ENCODE results near the gene NPM1. TPM values are rescaled to one million over a fixed set of nuclear protein-coding genes. Genes with fewer than 3 reads are reported as not detected.

Gene NPM1
- total and polyA plus RNA-seq, 7 donors: 722 to 2,962 (median 951) TPM

DNA sequence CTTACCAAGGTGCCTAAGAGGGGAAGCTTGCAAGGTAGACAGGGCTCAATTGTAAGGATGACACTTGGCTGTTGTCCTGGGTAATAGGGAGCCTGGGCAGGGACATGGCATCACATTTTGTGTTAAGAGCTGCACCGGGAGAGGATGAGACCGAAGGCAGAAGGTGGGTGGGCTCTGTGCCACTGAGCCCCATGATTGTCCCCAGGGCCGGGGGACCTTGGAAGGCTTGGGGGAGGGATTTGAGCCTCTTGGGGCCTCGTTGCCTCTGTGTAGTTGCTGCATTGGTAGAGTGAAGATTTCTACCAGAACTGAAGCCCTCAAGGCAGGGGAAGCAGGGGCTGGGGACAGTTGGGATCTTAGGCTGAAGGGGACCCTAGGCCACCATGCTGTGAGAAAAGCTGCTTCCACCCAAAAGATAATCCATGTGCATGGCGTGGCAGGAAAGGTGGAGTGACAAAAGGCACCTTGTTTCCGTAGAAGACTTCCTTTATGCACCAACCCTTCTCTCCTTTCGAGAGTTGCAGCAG, 43.7 kb downstream of the NPM1 start:
- H3K4me1 ChIP-seq: no peaks in the 10 kb centered on the region
- H3K9me3 ChIP-seq: no peaks in the 10 kb centered on the region
- TF ChIP-seq POLR2AphosphoS5 (IDR thresholded peaks at IDR 0.05) (no peak), POLR2A (IDR thresholded peaks at IDR 0.05) (no peak), EP300 (IDR thresholded peaks at IDR 0.05) (no peak)
- TF ChIP-seq, protein P1, sequence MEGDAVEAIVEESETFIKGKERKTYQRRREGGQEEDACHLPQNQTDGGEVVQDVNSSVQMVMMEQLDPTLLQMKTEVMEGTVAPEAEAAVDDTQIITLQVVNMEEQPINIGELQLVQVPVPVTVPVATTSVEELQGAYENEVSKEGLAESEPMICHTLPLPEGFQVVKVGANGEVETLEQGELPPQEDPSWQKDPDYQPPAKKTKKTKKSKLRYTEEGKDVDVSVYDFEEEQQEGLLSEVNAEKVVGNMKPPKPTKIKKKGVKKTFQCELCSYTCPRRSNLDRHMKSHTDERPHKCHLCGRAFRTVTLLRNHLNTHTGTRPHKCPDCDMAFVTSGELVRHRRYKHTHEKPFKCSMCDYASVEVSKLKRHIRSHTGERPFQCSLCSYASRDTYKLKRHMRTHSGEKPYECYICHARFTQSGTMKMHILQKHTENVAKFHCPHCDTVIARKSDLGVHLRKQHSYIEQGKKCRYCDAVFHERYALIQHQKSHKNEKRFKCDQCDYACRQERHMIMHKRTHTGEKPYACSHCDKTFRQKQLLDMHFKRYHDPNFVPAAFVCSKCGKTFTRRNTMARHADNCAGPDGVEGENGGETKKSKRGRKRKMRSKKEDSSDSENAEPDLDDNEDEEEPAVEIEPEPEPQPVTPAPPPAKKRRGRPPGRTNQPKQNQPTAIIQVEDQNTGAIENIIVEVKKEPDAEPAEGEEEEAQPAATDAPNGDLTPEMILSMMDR (IDR thresholded peaks at IDR 0.05): no peak
- no peaks in the 10 kb centered on the region for H3K27me3 ChIP-seq
- no peak overlapping the region for H3K4me3 ChIP-seq
- H3K27ac ChIP-seq: no peak overlapping the region
- WGBS, 2 donors: 84 to 92% methylated on average over 7 of the region's 7 CpGs
- intact Hi-C loops (cut with DNase I): no loop called here
- peak; percentile 52 for DNase-seq
- no peaks in the 10 kb centered on the region for H3K36me3 ChIP-seq

- no peak overlapping the region for H3K27ac ChIP-seq
- intact Hi-C loops (cut with DNase I): no loop called here
- TF ChIP-seq POLR2A (IDR thresholded peaks at IDR 0.05) (no peak), POLR2AphosphoS5 (IDR thresholded peaks at IDR 0.05) (no peak), EP300 (IDR thresholded peaks at IDR 0.05) (no peak)
- TF ChIP-seq, protein P1 (IDR thresholded peaks at IDR 0.05): no peak
- no peaks in the 10 kb centered on the region for H3K9me3 ChIP-seq
- H3K27me3 ChIP-seq: no peaks in the 10 kb centered on the region
- H3K36me3 ChIP-seq: no peaks in the 10 kb centered on the region
- H3K4me1 ChIP-seq: no peaks in the 10 kb centered on the region
- peak; percentile 38 for DNase-seq
- H3K4me3 ChIP-seq: no peak overlapping the region
- WGBS, 2 donors: 78 to 85% methylated on average over 8 of the region's 8 CpGs
Observed at GRCh38 chr5:171432076-171432475, 44.4 kb downstream of the NPM1 start.

DNA sequence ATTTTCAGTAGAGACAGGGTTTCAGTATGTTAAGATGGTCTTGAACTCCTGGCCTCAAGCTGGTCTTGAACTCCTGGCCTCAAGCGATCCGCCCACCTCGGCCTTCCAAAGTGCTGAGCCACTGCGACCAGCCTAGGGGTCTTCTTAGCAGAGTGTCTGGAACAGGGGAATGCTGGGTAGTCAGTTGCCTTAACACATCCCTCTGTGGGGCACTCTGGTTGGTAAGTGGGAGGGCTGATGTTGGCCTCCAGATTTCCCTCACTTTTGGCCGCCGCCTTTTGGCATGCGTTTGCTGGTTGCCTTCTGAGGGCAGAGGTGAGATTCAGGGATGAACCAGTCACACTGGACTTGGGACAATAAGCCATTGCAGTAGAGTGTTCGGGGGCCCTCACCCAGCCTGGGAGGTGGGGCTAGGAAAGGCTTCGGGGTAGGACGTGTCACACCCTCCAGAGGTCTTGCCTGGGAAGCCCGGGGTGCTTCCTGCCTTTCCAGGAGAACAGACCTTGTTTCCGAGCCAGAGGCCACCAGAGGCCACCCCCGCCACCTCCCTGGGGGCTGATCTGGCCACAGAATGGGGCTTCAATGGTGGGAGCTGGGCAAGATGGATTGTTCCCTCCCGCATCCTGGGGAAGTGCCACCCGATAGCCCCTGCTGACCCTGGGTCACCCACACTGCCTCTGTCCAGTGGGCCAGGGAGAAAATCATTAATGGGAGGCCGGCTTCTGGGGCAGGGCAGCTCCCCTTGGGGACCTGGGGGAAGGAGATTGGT, 45.1 kb downstream of the NPM1 start:
- no peak for TF ChIP-seq POLR2A (IDR thresholded peaks at IDR 0.05)
- no peak for TF ChIP-seq EP300 (IDR thresholded peaks at IDR 0.05)
- no peak for TF ChIP-seq POLR2AphosphoS5 (IDR thresholded peaks at IDR 0.05)
- TF ChIP-seq, protein P1 (IDR thresholded peaks at IDR 0.05): no peak
- Histone ChIP-seq H3K27ac (no peak overlapping the region), H3K27me3 (no peaks in the 10 kb centered on the region), H3K4me3 (no peak overlapping the region), H3K9me3 (no peaks in the 10 kb centered on the region), H3K4me1 (no peaks in the 10 kb centered on the region), H3K36me3 (no peaks in the 10 kb centered on the region)
- 88 to 89% methylated on average over 16 of the region's 16 CpGs for WGBS, 2 donors
- DNase-seq: peak; percentile 56
- intact Hi-C loops (cut with DNase I): no loop called here

DNA sequence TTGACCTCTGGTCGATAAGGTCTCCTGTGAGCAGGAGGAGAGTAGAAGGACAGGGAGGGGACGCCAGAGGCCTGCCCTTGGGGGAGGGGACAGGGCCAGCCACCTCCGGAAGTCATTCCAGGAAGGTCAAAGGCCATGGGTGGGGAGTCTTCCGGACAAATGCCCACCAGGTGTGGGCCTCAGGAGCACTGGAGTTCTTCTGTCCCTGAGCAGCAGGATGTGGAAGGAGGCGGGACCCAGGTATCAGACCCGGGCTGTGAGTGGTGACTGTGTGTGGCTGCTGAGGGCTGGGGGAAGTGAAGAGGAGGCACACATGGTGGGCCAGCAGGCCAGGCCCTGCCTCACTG, 45.7 kb downstream of the NPM1 start:
- no peaks in the 10 kb centered on the region for H3K9me3 ChIP-seq
- WGBS, 2 donors: 49 to 63% methylated on average over 6 of the region's 6 CpGs
- intact Hi-C loops (cut with DNase I): no loop called here

More for the DNA sequence above, 45.7 kb downstream of the NPM1 start:
- no peak overlapping the region for H3K4me3 ChIP-seq
- no peaks in the 10 kb centered on the region for H3K36me3 ChIP-seq
- H3K4me1 ChIP-seq: no peaks in the 10 kb centered on the region
- TF ChIP-seq, protein P1 (IDR thresholded peaks at IDR 0.05): no peak
- no peak for TF ChIP-seq EP300 (IDR thresholded peaks at IDR 0.05)
- TF ChIP-seq POLR2A (IDR thresholded peaks at IDR 0.05): no peak
- no peak overlapping the region for H3K27ac ChIP-seq
- no peaks in the 10 kb centered on the region for H3K27me3 ChIP-seq
- DNase-seq: peak; percentile 35
